HEK293 (cell line): ENCODE measurements around the gene RASD2.

Experiments
- CTCF ChIA-PET: fragments of 350-600 bp; formaldehyde crosslinking; extraction: SDS; loops from one replicate; lab custom pipeline; 2021; ENCODE audit warnings: antibody characterized with exemption; lab: Yijun Ruan, JAX
- POLR2A ChIA-PET: fragments of 300-600 bp; formaldehyde crosslinking; extraction: SDS; loops from one replicate; lab custom pipeline; 2020; ENCODE audit warnings: antibody characterized with exemption, inconsistent platforms; lab: Yijun Ruan, JAX
- H3K27ac ChIP-seq: fragments of 200-500 bp; sonication (Bioruptor generic); 2 replicates; pipeline ENCODE4 v1.5.1; 2014; ENCODE audit warnings: low read depth, low read length, control low read depth, inconsistent platforms; ENCODE audit errors: extremely low read depth
- H3K36me3 ChIP-seq, 2 experiments: fragments of 200-500 bp in 1 of 2; sonication (Bioruptor generic) in 1 of 2; 1 replicate in 1 of 2; 2 replicates in 1 of 2; pipeline ENCODE4 v1.5.1; 2014 to 2017; ENCODE audit warnings: inconsistent platforms in 2 of 2, low read length in 2 of 2; ENCODE audit not compliant: control insufficient read depth in 2 of 2, insufficient read depth in 1 of 2
- H3K4me1 ChIP-seq: fragments of 200-500 bp; sonication (Bioruptor generic); 2 replicates; pipeline ENCODE4 v1.5.1; 2014; ENCODE audit warnings: mild to moderate bottlenecking, low read length, inconsistent platforms; ENCODE audit not compliant: control insufficient read depth, insufficient read depth
- H3K4me3 ChIP-seq: 2 replicates; pipeline ENCODE4 v1.5.1; 2011; ENCODE audit warnings: low read depth, mild to moderate bottlenecking, control low read depth, low read length, moderate library complexity
- H3K9me3 ChIP-seq: fragments of 200-500 bp; sonication (Bioruptor generic); 2 replicates; pipeline ENCODE4 v1.5.1; 2014; ENCODE audit warnings: low read depth, low read length, inconsistent platforms; ENCODE audit not compliant: control insufficient read depth, insufficient read depth
- FEZF1 ChIP-seq: fragments of 450-650 bp; formaldehyde crosslinking; IDR thresholded peaks from 2 replicates; pipeline ENCODE4 v1.5.1; 2016; ENCODE audit warnings: missing biosample characterization, missing genetic modification characterization
- PBX3 ChIP-seq: sonication (generic); formaldehyde crosslinking; IDR thresholded peaks from 2 replicates; pipeline ENCODE4 v1.8.1; 2022; ENCODE audit warnings: mild to moderate bottlenecking, moderate library complexity, missing genetic modification reagents
- SP3 ChIP-seq: fragments of 450-650 bp; formaldehyde crosslinking; IDR thresholded peaks from 2 replicates; pipeline ENCODE4 v1.5.1; 2016; ENCODE audit warnings: missing biosample characterization, missing genetic modification characterization
- ZNF114 ChIP-seq: fragments of 450-650 bp; formaldehyde crosslinking; IDR thresholded peaks from 2 replicates; pipeline ENCODE4 v1.5.0; 2017; ENCODE audit warnings: missing biosample characterization, missing genetic modification characterization
- ZNF174 ChIP-seq: fragments of 450-650 bp; formaldehyde crosslinking; IDR thresholded peaks from 2 replicates; pipeline ENCODE4 v1.5.0; 2017; ENCODE audit warnings: missing biosample characterization, mild to moderate bottlenecking, missing genetic modification characterization
- ZNF311 ChIP-seq: fragments of 450-650 bp; formaldehyde crosslinking; IDR thresholded peaks from 2 replicates; pipeline ENCODE4 v1.5.1; 2017; ENCODE audit warnings: missing biosample characterization, missing genetic modification characterization, borderline replicate concordance
- ZNF341 ChIP-seq: fragments of 450-650 bp; formaldehyde crosslinking; IDR thresholded peaks from 2 replicates; pipeline ENCODE4; 2016; ENCODE audit warnings: low read depth, missing biosample characterization, missing genetic modification characterization
- ZNF510 ChIP-seq: fragments of 450-650 bp; formaldehyde crosslinking; IDR thresholded peaks from 2 replicates; pipeline ENCODE4 v1.5.1; 2018; ENCODE audit warnings: mild to moderate bottlenecking, missing genetic modification characterization, missing biosample characterization; ENCODE audit not compliant: insufficient replicate concordance
- ZNF585B ChIP-seq: fragments of 450-650 bp; formaldehyde crosslinking; IDR thresholded peaks from 2 replicates; pipeline ENCODE4 v1.5.1; 2016; ENCODE audit warnings: missing biosample characterization, missing genetic modification characterization
- ZNF600 ChIP-seq: fragments of 450-650 bp; formaldehyde crosslinking; IDR thresholded peaks from 2 replicates; pipeline ENCODE4 v1.5.1; 2016; ENCODE audit warnings: missing biosample characterization, missing genetic modification characterization
- ZNF747 ChIP-seq: fragments of 450-650 bp; formaldehyde crosslinking; IDR thresholded peaks from 2 replicates; pipeline ENCODE4 v1.5.1; 2016; ENCODE audit warnings: missing biosample characterization, missing genetic modification characterization
- ZNF768 ChIP-seq: fragments of 450-650 bp; formaldehyde crosslinking; IDR thresholded peaks from 2 replicates; pipeline ENCODE4 v1.5.1; 2018; ENCODE audit warnings: missing biosample characterization, mild to moderate bottlenecking, missing genetic modification characterization
- ZSCAN18 ChIP-seq: fragments of 450-650 bp; formaldehyde crosslinking; IDR thresholded peaks from 2 replicates; pipeline ENCODE4 v1.5.1; 2016; ENCODE audit warnings: missing biosample characterization, missing genetic modification characterization
- TF ChIP-seq, protein P1 (sequence below): fragments of 450-650 bp; formaldehyde crosslinking; IDR thresholded peaks from 2 replicates; pipeline ENCODE4 v1.5.1; 2017; ENCODE audit warnings: missing biosample characterization, missing genetic modification characterization
- TF ChIP-seq, protein P2 (sequence below): fragments of 450-650 bp; formaldehyde crosslinking; IDR thresholded peaks from 2 replicates; pipeline ENCODE4 v1.5.1; 2016; ENCODE audit warnings: missing biosample characterization, missing genetic modification characterization
- TF ChIP-seq, protein P3 (sequence below): fragments of 450-650 bp; formaldehyde crosslinking; IDR thresholded peaks from 2 replicates; pipeline ENCODE4 v1.5.1; 2016; ENCODE audit warnings: missing biosample characterization, missing genetic modification characterization

The RASD2 gene

DNA sequence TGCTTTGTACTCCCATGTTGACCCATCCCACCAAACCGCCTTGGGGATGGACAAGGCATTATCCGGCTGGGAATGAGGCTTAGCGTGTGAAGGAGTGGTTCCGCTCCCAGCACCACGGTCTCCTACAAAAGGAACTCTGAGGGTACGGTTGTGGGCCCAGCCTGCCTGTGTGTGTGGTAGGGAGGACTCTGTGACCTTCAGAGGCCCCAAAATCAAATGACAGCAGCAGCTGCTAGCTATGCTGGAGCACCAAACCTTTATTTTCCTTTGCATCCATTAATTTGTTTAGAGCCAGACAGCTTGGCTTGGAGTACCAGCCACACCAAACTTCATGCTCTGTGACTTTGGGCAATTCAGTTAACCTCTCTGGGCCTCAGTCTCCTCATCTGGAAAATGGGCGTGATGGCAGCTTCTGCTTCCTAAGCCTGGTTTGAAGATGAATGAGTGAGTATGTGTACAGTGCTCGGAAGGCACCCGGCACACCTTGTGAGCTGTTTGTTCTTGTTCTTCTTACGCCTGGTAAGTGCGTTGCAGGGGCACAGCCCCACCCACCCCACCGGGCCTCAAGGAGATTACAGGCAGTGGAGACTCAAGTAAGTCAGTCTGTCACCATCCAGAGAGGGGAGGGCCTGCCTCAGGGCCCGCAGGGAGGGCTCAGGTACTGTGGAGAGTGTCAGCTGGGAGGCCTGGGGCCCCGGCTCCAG, 51.2 kb downstream of the RASD2 start:
- CTCF ChIA-PET = interaction anchor here (0.7 to 2.0 kb wide), 5 partner anchors 9 to 474 kb away, joined by 3 to 9 read pairs (median 4); no protein-coding TSS in a partner anchor
- POLR2A ChIA-PET = interaction anchor here (0.8 kb wide), 1 partner anchor 228 kb away, joined by 3 read pairs; no protein-coding TSS in a partner anchor
- Histone ChIP-seq H3K36me3 (no peaks in the 10 kb centered on the region), H3K9me3 (no peaks in the 10 kb centered on the region)
- TF ChIP-seq ZNF174 (tag by site-specific recombination) = no peak
- no peak for TF ChIP-seq ZNF114 (tag by site-specific recombination)
- TF ChIP-seq, all 188 proteins: peak for 0
- H3K4me3 ChIP-seq = no peak overlapping the region
- peaks cover 7% of the 10 kb centered on the region; the same call in 1 of the 2 replicates for H3K4me1 ChIP-seq
- no peak overlapping the region for H3K27ac ChIP-seq

- no peak overlapping the region for H3K27ac ChIP-seq
- H3K4me3 ChIP-seq = no peak overlapping the region
- ChIA-PET CTCF (interaction anchor here (1.9 to 2.0 kb wide), 2 partner anchors 9 to 29 kb away, joined by 4 to 9 read pairs; no protein-coding TSS in a partner anchor), POLR2A (interaction anchor here (0.8 kb wide), 1 partner anchor 228 kb away, joined by 3 read pairs; no protein-coding TSS in a partner anchor)
- H3K36me3 ChIP-seq = no peaks in the 10 kb centered on the region
- peaks cover 7% of the 10 kb centered on the region; the same call in 1 of the 2 replicates for H3K4me1 ChIP-seq
- TF ChIP-seq ZNF341 (no peak), ZNF747 (tag by site-specific recombination) (no peak), FEZF1 (tag by site-specific recombination) (no peak), ZNF768 (tag by site-specific recombination) (no peak), PBX3 (CRISPR knock-in tag) (no peak), ZNF510 (tag by site-specific recombination) (no peak), SP3 (tag by site-specific recombination) (no peak), ZNF311 (tag by site-specific recombination) (no peak), ZNF585B (tag by site-specific recombination) (no peak)
- TF ChIP-seq, protein P1, sequence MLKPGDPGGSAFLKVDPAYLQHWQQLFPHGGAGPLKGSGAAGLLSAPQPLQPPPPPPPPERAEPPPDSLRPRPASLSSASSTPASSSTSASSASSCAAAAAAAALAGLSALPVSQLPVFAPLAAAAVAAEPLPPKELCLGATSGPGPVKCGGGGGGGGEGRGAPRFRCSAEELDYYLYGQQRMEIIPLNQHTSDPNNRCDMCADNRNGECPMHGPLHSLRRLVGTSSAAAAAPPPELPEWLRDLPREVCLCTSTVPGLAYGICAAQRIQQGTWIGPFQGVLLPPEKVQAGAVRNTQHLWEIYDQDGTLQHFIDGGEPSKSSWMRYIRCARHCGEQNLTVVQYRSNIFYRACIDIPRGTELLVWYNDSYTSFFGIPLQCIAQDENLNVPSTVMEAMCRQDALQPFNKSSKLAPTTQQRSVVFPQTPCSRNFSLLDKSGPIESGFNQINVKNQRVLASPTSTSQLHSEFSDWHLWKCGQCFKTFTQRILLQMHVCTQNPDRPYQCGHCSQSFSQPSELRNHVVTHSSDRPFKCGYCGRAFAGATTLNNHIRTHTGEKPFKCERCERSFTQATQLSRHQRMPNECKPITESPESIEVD (tag by site-specific recombination) = no peak
- TF ChIP-seq, protein P2, sequence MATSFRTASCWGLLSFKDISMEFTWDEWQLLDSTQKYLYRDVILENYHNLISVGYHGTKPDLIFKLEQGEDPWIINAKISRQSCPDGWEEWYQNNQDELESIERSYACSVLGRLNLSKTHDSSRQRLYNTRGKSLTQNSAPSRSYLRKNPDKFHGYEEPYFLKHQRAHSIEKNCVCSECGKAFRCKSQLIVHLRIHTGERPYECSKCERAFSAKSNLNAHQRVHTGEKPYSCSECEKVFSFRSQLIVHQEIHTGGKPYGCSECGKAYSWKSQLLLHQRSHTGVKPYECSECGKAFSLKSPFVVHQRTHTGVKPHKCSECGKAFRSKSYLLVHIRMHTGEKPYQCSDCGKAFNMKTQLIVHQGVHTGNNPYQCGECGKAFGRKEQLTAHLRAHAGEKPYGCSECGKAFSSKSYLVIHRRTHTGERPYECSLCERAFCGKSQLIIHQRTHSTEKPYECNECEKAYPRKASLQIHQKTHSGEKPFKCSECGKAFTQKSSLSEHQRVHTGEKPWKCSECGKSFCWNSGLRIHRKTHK = no peak
- no peaks in the 10 kb centered on the region for H3K9me3 ChIP-seq
These were observed 51.9 kb downstream of the RASD2 start for GRCh38 chr22:35592418-35592967.

GRCh38 chr22:35593071-35593890, 52.6 kb downstream of the RASD2 start:
- peaks cover 7% of the 10 kb centered on the region; the same call in 1 of the 2 replicates for H3K4me1 ChIP-seq
- ChIA-PET POLR2A (interaction anchor here (0.8 kb wide), 1 partner anchor 227 kb away, joined by 3 read pairs; no protein-coding TSS in a partner anchor), CTCF (interaction anchor here (1.0 to 2.0 kb wide), 3 partner anchors 10 to 163 kb away, joined by 3 to 9 read pairs (median 4); no protein-coding TSS in a partner anchor)
- H3K27ac ChIP-seq = no peak overlapping the region
- H3K9me3 ChIP-seq = no peaks in the 10 kb centered on the region
- no peaks in the 10 kb centered on the region for H3K36me3 ChIP-seq
- H3K4me3 ChIP-seq = no peak overlapping the region
- 0 out of 2 replicates have a peak, but pooled peaks have one; percentile 10 for TF ChIP-seq ZSCAN18 (tag by site-specific recombination)
- TF ChIP-seq, protein P3, sequence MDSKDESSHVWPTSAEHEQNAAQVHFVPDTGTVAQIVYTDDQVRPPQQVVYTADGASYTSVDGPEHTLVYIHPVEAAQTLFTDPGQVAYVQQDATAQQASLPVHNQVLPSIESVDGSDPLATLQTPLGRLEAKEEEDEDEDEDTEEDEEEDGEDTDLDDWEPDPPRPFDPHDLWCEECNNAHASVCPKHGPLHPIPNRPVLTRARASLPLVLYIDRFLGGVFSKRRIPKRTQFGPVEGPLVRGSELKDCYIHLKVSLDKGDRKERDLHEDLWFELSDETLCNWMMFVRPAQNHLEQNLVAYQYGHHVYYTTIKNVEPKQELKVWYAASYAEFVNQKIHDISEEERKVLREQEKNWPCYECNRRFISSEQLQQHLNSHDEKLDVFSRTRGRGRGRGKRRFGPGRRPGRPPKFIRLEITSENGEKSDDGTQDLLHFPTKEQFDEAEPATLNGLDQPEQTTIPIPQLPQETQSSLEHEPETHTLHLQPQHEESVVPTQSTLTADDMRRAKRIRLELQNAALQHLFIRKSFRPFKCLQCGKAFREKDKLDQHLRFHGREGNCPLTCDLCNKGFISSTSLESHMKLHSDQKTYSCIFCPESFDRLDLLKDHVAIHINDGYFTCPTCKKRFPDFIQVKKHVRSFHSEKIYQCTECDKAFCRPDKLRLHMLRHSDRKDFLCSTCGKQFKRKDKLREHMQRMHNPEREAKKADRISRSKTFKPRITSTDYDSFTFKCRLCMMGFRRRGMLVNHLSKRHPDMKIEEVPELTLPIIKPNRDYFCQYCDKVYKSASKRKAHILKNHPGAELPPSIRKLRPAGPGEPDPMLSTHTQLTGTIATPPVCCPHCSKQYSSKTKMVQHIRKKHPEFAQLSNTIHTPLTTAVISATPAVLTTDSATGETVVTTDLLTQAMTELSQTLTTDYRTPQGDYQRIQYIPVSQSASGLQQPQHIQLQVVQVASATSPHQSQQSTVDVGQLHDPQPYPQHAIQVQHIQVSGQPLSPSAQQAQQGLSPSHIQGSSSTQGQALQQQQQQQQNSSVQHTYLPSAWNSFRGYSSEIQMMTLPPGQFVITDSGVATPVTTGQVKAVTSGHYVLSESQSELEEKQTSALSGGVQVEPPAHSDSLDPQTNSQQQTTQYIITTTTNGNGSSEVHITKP (tag by site-specific recombination) = peak; percentile 48
- peak; percentile 67 for TF ChIP-seq ZNF600 (tag by site-specific recombination)
